Omental fat pad (tissue), 4 donors: ENCODE results near the gene KCNH5. TPM values are rescaled to one million over a fixed set of nuclear protein-coding genes. Genes with fewer than 3 reads are reported as not detected.

ENCODE experiments used
- ATAC-seq: fragments of 150-250 bp; one replicate; pipeline ENCODE4 v1.9.1; 2016; ENCODE audit warnings: mild to moderate bottlenecking, moderate library complexity; ENCODE audit not compliant: low FRiP score
- DNase-seq: peaks from one replicate; pipeline ENCODE4 v3.0.0-alpha.2; 2019; ENCODE audit warnings: low spot score
- total RNA-seq, 4 donors: library from RNA; depleted of rRNA; stranded (reverse); fragments of >200 nt; gene quantifications; one replicate each; pipeline ENCODE4 v1.1.0, GENCODE V29; 2016
- TF ChIP-seq, protein P1 (sequence below), 3 donors: fragments of 450-650 bp; IDR thresholded peaks; one replicate each; pipeline ENCODE4 v1.5.1; 2016 to 2017; ENCODE audit warnings: antibody characterized with exemption in 3 of 3, mild to moderate bottlenecking in 3 of 3, moderate library complexity in 2 of 3

The KCNH5 gene
- total RNA-seq, 4 donors from 2014 or later, result 1.1 to 6.2 (median 1.1) TPM; not detected in 1

DNA sequence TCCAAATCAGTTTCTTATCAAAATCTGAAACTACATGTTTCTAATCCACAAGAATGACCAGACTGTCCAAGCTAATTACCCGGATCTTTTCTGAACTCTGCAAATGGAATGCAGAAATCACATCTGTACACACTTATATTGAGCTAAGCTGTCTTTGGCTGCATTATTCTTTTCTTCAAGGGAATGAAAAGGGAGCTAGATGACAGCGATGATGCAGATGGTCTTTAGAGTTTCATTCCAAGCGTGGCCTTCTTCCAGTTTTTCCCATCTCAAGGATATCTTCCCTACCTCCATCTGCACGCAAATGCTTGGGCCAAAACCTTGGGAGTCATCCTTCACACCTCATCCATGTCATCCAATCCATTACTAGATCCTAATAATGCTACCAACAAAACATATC is 12.6 kb downstream of the KCNH5 start:
- TF ChIP-seq, protein P1, sequence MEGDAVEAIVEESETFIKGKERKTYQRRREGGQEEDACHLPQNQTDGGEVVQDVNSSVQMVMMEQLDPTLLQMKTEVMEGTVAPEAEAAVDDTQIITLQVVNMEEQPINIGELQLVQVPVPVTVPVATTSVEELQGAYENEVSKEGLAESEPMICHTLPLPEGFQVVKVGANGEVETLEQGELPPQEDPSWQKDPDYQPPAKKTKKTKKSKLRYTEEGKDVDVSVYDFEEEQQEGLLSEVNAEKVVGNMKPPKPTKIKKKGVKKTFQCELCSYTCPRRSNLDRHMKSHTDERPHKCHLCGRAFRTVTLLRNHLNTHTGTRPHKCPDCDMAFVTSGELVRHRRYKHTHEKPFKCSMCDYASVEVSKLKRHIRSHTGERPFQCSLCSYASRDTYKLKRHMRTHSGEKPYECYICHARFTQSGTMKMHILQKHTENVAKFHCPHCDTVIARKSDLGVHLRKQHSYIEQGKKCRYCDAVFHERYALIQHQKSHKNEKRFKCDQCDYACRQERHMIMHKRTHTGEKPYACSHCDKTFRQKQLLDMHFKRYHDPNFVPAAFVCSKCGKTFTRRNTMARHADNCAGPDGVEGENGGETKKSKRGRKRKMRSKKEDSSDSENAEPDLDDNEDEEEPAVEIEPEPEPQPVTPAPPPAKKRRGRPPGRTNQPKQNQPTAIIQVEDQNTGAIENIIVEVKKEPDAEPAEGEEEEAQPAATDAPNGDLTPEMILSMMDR (IDR thresholded peaks at IDR 0.05), result no peak
- DNase-seq (no peak), ATAC-seq (no peak)

DNA sequence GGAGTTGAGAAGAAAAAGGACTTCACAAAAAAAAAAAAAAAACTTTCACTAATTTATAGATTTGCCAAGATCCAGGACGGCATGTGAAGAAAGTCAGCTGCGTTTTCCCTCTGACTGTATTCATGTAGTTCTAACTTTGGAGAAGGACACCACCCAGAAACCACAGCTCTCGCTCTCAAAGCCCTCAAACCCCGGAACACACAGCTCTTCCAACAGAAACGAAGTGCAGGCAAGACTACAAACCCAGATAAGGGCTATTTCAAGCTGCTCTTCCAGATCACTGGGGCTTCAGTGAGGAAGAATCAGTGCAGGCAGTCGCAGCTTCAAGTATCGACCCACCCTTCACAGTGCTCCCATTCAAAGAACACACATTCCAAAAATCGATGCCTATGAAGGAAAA is 13.2 kb downstream of the KCNH5 start:
- TF ChIP-seq, protein P1 (IDR thresholded peaks at IDR 0.05), result no peak
- ATAC-seq (no peak), DNase-seq (no peak)

DNA sequence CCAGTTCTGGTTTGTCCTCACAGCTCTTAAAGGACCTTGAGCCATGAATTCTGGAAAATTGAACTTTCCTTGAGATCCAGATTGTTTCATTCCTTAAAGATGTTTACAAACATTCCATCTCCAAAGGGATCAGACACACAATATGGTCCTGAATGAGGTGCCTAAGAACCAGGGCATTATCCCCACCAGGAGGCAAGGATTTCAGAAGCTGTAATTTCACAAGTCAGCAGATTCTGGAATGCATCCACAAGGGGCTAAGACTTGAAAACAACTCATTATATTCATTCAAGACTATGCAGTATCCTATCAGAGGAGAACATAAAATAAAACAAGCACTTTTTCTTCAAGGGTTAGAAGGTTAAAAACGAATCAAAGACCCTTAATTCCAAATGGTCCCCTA is 15.1 kb downstream of the KCNH5 start:
- DNase-seq (no peak), ATAC-seq (no peak)
- TF ChIP-seq, protein P1 (IDR thresholded peaks at IDR 0.05), result no peak

DNA sequence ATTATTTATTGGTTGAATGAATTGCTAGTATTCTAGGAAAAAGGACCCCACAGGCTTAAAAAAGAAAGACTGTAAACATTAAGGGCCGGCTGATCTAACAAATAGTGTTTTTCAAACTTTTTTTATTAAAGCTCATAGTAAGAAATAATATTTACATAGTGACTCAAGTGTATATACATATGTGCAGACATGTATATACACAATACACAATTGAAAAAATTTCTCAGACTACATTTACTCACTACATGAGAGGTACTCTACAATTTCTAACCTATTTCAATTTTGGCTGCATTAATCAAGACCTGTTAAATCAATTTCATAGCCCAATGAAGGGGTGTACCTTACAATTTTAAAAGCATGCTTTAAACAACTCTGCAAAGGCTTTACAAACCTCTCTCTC is 17.5 kb downstream of the KCNH5 start:
- TF ChIP-seq, protein P1 (IDR thresholded peaks at IDR 0.05), result no peak
- ATAC-seq (no peak), DNase-seq (no peak)

DNA sequence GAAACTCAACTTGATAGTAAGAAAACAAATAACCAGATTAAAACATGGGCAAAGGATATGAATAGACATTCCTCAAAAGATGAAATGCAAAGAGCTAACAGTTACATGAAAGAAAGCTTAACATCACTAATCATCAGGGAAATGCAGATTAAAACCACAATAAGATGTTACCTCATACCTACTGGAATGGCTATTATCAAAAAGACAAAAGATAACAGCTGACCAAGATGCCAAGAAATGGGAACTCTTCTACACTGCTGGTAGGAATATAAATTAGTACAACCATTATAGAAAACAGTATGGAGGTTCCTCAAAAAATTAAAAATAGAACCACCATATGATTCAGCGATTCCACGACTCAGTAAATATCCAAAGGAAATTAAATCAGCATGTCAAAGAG is 18.8 kb downstream of the KCNH5 start:
- TF ChIP-seq, protein P1 (IDR thresholded peaks at IDR 0.05), result no peak
- ATAC-seq (no peak), DNase-seq (no peak)

DNA sequence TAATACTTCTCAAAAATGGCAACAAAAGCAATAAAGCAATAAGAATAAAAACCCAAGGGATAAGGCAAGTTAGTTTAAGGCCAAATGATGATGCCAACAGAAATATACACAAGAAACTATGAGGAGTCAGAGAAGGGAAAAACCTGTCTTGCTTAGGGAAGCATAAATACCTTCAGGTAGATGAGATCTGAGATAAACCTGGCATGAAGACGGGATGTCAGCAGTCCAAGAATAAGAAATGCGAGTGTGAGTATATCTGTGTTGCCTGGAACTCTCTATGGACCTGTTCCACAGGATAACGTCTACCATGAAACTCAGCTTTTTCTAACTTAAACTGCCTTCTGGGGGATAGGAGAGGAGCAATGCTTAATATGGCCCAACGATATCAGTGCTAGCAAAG is 30.6 kb downstream of the KCNH5 start:
- DNase-seq (no peak), ATAC-seq (no peak)
- TF ChIP-seq, protein P1 (IDR thresholded peaks at IDR 0.05), result no peak

DNA sequence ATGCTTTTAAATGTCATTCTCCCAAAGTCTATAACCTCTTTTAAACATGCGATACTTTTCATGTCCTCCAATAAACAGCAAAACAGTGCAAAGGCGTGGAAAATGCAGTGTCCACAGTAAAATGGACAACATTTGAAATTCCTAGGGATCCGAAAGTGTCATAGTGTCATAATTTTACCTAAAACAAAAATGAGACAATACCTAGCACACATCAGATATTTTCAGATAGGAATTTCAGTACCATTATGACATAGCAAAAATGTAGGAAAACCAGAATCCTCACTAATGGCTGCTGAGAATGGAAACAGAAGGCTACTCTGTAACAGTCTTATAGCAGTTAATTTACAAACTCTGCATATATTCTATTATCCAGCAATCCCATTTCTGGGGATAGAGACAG is 33.1 kb downstream of the KCNH5 start:
- ATAC-seq, result no peak
- TF ChIP-seq, protein P1 (IDR thresholded peaks at IDR 0.05), result no peak
- DNase-seq, result no peak
